ENCODE results near the gene GPC3.

- TF ChIP-seq CTCF (conservative IDR thresholded peaks at IDR 0.05; ENCODE audit: low read depth in 2 of 2) (no peak), STAT1 (IDR thresholded peaks at IDR 0.05; ENCODE audit: unreplicated experiment) (no peak), EZH2 (IDR thresholded peaks at IDR 0.05; ENCODE audit: low read depth, unreplicated experiment) (no peak), POLR2AphosphoS5 (IDR thresholded peaks at IDR 0.05; ENCODE audit: low read depth) (no peak), EZH2phosphoT487 (IDR thresholded peaks at IDR 0.05; ENCODE audit: unreplicated experiment) (no peak)
Measured at GRCh38 chrX:133989993-133990392, 4.6 kb upstream of the GPC3 start.

Measured in GM23338 (cell line).